Subcutaneous adipose tissue (tissue), 4 donors: ENCODE data around the gene COPS8. TPM values are rescaled to one million over a fixed set of nuclear protein-coding genes. Genes with fewer than 3 reads are reported as not detected.

ENCODE experiments used
- CTCF ChIP-seq: fragments of 450-650 bp; IDR thresholded peaks from one replicate; pipeline ENCODE4 v1.5.1; 2016; ENCODE audit warnings: low read depth, mild to moderate bottlenecking, control low read depth, antibody characterized with exemption, moderate library complexity
- total RNA-seq, 4 donors: library from RNA; depleted of rRNA; stranded (reverse); fragments of >200 nt; gene quantifications; one replicate each; pipeline ENCODE4 v1.1.0, GENCODE V29; 2016

The COPS8 gene
- total RNA-seq, 4 donors from 2014 or later = 81.0 to 139 (median 124) TPM

DNA sequence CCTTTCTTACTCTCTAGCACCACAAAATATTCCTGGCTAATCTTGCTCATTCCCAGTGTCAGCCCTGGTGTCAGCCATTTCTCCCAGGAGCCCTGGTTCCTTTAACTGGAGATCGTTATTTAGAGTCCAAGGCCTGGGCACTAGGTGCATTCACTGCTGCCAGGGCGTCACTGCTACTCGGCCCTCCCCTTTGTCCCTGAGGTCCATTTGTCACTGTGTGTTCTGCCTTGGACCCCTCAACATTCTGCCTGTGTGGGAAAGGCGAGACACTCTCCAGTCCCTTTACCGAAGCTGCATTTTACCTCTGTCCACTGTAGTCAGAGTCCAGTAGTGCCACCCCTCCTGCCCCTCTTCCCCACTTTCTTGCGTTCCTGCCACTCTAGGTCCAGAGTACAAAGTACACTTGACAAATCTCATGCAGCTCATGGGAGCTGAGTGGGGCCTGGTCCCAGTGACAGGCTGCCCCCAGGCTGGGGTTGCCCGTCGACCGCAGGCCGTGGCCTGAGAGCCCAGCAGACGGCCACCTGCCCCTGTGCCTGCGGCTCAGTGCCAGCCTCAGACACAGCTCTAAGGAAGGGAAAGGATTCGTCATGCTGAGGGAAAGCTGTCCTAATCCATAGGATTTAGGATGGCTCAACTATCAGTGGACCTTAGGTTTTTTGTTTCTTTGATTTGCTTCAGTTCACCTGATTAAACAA, 52.1 kb downstream of the COPS8 start:
- TF ChIP-seq CTCF = no peak

DNA sequence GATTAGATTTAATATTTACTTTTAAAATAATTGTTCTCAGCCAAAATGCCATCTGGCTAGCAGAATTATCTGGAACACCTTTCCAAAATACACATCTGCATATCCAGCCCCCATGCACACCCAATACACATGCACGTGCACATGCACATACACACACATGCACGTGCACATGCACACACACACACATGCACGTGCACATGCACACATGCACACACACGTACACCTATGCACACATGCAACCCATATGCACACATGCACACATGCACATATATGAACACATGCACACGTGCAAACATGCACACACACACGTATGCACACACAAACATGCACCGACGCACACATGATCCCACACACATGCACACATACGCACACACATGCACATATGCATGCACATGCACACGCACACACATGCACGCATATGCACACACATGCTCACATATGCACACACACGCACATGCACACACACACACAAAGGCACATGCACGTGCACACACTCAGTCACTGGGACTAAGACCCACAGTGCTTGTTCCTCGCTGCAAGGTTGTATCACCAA, 53.5 kb downstream of the COPS8 start:
- TF ChIP-seq CTCF = no peak

DNA sequence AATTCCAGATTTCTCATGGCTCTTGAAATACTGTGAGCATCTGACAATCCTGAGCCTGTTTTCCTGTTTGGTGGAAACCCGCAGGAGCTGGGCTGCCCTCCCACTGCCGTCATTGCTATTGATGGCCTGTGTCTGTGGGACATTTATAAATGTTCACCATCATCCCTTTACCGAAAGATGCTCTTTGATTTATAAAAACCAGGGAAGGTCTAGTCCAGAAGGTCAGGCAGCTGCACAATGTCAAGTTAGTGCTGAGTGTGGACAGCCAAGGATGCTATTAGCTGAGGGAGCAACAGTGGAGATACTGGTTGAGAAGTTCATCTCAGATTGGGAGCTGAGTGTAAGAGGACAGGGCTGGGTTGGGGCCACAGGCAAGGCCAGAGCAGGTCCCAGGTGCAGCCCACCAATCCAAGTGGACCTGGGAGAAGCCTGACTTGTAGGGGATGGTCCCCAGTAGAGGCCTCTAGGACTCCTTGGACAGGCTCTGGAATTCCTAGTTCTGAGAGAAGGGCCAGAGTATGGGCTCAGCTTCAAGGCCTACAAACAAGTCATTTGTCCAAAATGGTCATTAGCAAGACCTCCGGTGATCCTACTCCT, 55.1 kb downstream of the COPS8 start:
- TF ChIP-seq CTCF = no peak

DNA sequence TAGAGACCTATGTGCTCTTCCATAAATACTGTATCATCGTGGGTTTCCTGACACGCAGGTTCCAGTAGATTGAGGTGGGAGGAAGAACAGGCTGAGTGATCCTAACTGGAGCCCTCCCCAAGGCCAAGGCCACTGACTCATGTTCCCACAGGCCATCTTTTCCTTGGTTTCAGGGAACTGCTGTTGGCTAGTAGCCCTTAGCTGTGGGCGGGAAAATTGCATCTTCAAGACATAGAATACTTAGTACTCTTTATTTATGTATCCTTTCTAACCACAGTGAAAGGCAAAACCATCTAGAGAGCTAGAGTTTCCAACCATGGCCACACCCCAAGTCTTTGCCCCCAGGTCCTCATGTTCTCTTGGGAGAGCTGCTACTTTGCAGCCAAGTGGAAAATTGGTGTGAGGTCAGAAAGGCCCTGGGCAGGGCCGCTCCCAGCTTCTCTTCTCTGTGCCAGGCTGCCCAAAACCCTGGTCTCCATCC, 55.9 kb downstream of the COPS8 start:
- no peak for TF ChIP-seq CTCF

DNA sequence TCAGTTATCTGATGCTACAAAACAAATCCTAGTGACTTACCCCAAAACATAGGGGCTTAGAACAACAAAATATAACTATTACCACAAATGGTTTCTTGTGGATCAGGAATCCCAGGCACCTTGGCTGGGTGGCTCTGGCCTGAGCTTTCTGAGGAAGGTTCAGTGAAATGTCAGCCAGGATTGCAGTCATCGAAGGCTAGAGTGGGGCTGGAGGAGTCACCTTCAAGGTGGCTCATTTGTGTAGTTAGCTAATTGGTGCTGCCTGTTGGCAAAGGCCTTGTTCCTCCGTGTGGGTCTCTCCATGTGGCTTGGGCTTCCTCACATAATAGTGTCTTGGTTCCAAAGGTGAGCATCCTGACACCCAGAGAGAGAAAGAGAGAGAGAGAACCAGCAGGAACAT, 57.4 kb downstream of the COPS8 start:
- no peak for TF ChIP-seq CTCF

DNA sequence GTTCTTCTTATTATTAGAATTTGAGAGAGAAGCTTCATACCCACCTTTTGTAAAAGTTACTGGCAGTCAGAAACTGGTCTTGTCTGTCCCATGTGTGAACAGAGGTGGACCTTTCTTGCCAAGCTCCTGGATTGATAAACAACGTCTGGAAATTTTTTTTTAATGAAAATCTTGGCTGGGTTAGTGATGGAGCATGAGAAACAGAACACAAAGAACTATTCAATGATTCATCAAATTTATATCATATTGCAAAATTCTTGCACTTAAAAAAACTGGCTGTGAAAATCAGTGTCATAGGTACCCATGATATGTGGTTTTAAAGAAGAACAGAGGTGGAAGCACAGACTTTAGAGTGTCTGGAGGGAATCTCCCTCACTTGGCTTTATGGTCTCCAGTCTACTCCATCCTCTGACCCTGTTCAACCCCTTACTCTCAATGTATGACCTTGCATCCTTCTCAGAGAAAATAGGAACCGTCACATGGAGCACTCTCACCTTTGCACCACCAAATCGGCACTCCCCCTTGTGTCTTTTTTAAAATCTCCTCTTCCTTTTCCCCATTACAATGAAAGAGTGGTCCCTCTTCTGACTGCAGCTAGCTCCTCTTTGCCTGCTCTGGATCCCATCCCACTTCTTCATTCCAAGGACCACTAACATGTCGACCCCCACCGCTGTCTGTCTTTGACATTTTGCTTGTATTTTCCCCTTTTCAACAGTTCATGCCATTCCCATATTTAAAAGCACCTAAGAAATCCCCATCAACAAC, 58.2 kb downstream of the COPS8 start:
- TF ChIP-seq CTCF = no peak

DNA sequence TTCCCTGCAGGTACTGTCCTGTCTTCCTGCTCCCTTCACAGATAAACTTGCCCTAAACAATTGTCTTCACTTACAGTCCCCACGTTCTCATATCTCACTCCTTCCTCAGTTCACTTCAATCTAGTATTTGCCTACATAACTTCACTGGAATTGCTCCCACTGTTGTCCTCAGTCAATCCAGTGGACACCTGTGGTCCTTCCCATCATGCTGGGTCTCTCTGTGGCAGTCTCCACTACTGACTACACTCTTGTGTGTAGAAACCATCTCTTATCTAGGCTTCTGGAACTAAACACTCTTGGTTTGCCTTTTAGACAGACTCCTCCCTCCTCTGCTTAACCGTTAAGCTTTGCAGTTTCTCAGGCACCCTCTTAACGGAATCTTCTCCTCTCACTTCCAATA, 58.8 kb downstream of the COPS8 start:
- TF ChIP-seq CTCF = no peak
